BLaER1 (cell line): Measurements from ENCODE around the gene TCP11.
"Not testable (repeated sequence)": the region's sequence is repeated elsewhere in the genome, so short reads cannot be mapped to it uniquely, and the experiment has no call there.

ENCODE experiments used
- H3K27ac ChIP-seq: shearing (Covaris generic); formaldehyde crosslinking; 2 replicates; pipeline ENCODE4 v1.8.1; 2022
- H3K27me3 ChIP-seq: shearing (Covaris generic); formaldehyde crosslinking; 2 replicates; pipeline ENCODE4 v1.8.1; 2022
- H3K36me3 ChIP-seq: shearing (Covaris generic); formaldehyde crosslinking; 2 replicates; pipeline ENCODE4 v1.8.1; 2022
- H3K4me1 ChIP-seq: shearing (Covaris generic); formaldehyde crosslinking; 2 replicates; pipeline ENCODE4 v1.8.1; 2022
- H3K4me2 ChIP-seq: shearing (Covaris generic); formaldehyde crosslinking; 2 replicates; pipeline ENCODE4 v1.8.1; 2022
- H3K4me3 ChIP-seq: shearing (Covaris generic); formaldehyde crosslinking; 2 replicates; pipeline ENCODE4 v1.8.1; 2022
- H3K9ac ChIP-seq: shearing (Covaris generic); formaldehyde crosslinking; 2 replicates; pipeline ENCODE4 v1.8.1; 2022
- H3K9me3 ChIP-seq: shearing (Covaris generic); formaldehyde crosslinking; 2 replicates; pipeline ENCODE4 v1.8.1; 2022
- H4K20me1 ChIP-seq: shearing (Covaris generic); formaldehyde crosslinking; 2 replicates; pipeline ENCODE4 v1.8.1; 2022
- Cebpa-rat ChIP-seq: shearing (Covaris generic); IDR thresholded peaks from 2 replicates; pipeline ENCODE4 v1.8.1; 2022

TCP11 gene

DNA sequence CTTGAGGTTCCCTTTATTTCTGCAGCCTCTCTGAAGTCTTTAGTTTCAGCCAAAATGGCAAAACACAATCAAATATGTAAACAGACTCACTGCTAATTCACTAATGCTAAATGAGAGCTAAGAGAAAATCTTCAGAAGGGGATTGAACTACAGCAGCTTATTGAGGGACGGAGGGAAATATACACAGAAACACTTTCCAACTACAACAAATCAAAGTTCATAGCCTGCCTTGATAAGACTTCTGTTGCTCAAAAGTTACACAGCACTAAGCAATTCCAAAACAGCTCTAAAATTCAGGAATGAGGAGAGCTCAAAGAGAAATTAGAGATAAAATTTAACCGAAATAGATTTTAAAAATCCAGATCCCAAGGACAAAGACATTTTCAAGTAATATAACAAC, 1.7 kb downstream of the TCP11 start:
- Histone ChIP-seq H3K4me3 (no peak overlapping the region), H3K4me2 (no peak overlapping the region), H3K36me3 (no peaks in the 10 kb centered on the region), H3K27me3 (no peaks in the 10 kb centered on the region), H3K4me1 (peaks cover 29% of the 10 kb centered on the region), H3K9me3 (no peaks in the 10 kb centered on the region), H4K20me1 (no peaks in the 10 kb centered on the region), H3K27ac (no peak overlapping the region), H3K9ac (no peak overlapping the region)
- TF ChIP-seq Cebpa-rat = no peak

DNA sequence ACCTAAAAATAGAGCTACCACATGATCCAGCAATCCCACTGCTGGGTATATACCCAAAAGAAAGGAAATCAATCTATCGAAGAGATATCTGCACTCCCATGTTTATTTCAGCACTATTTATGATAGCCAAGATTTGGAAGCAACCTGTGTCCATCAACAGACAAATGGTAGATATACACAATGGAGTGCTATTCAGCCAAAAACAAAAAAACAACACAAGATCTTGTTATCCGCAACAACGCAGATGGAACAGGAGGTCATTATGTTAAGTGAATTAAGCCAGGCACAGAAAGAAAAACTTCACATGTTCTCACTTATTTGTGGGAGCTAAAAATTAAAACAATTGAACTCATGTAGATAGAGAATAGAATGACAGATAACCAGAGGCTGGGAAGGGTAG, 2.9 kb downstream of the TCP11 start:
- H3K4me3 ChIP-seq = not testable (repeated sequence)

GRCh38 chr6:35136185-35136584, 5.0 kb downstream of the TCP11 start:
- H4K20me1 ChIP-seq = no peaks in the 10 kb centered on the region
- no peak overlapping the region for H3K4me3 ChIP-seq
- no peaks in the 10 kb centered on the region for H3K36me3 ChIP-seq
- H3K4me2 ChIP-seq = no peak overlapping the region
- no peak overlapping the region for H3K27ac ChIP-seq
- no peaks in the 10 kb centered on the region for H3K27me3 ChIP-seq
- no peak for TF ChIP-seq Cebpa-rat
- H3K9ac ChIP-seq = no peak overlapping the region
- H3K4me1 ChIP-seq = peaks cover 13% of the 10 kb centered on the region
- H3K9me3 ChIP-seq = no peaks in the 10 kb centered on the region

More for the DNA sequence above, 2.9 kb downstream of the TCP11 start:
- not testable (repeated sequence) for H4K20me1 ChIP-seq, H3K4me2 ChIP-seq, H3K27ac ChIP-seq, H3K9ac ChIP-seq, H3K36me3 ChIP-seq, H3K27me3 ChIP-seq, H3K9me3 ChIP-seq
- peaks cover 29% of the 10 kb centered on the region for H3K4me1 ChIP-seq

- no peaks in the 10 kb centered on the region for H4K20me1 ChIP-seq
- TF ChIP-seq Cebpa-rat = no peak
- H3K4me2 ChIP-seq = no peak overlapping the region
- no peak overlapping the region for H3K9ac ChIP-seq
- H3K27ac ChIP-seq = no peak overlapping the region
- no peak overlapping the region for H3K4me3 ChIP-seq
- H3K4me1 ChIP-seq = no peaks in the 10 kb centered on the region
- H3K27me3 ChIP-seq = no peaks in the 10 kb centered on the region
- H3K9me3 ChIP-seq = no peaks in the 10 kb centered on the region
- no peaks in the 10 kb centered on the region for H3K36me3 ChIP-seq
Observed at GRCh38 chr6:35128496-35128895, 12.6 kb downstream of the TCP11 start.

DNA sequence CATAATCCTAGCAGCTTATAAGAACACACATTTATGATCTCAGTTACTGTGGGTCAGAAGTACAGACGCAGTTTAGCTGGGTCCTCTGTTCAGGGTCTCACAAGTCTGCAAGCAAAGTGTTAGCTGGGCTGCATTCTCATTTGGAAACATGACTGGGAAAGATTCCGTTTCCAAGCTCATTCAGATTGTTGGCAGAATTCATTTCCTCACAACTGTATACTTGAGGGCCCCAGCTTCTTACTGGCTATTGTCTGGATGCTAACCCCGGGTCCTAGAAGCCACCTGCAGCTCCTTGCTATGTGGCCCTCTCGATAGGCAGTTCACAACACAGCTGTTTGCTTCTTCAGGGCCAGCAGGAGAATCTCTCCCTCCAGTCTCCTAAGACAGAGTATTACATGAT, 13.1 kb downstream of the TCP11 start:
- TF ChIP-seq Cebpa-rat = no peak

DNA sequence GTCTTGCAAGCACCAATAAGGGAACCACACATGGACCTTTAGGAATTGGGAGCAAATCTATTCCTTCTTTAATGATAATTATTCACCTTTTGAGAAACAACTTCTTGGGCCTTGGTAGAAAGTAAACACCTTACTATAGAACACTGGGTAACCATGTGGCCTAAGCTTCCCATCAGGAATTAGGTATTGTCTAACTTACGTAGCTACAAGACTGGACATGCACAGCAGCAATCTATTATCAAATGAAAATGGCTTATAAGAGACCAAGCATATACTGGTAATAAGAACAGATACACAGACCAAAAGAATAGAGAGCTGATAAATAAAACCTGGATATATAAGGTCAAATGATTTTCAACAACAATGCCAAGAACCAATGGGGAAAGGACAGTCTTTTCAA, 16.8 kb downstream of the TCP11 start:
- no peaks in the 10 kb centered on the region for H3K4me1 ChIP-seq
- H3K4me2 ChIP-seq = no peak overlapping the region
- H3K9me3 ChIP-seq = no peaks in the 10 kb centered on the region
- H3K27ac ChIP-seq = no peak overlapping the region
- no peak overlapping the region for H3K4me3 ChIP-seq
- H3K9ac ChIP-seq = no peak overlapping the region
- no peaks in the 10 kb centered on the region for H3K36me3 ChIP-seq
- no peak for TF ChIP-seq Cebpa-rat
- H4K20me1 ChIP-seq = no peaks in the 10 kb centered on the region
- H3K27me3 ChIP-seq = no peaks in the 10 kb centered on the region

More for the DNA sequence above, 13.1 kb downstream of the TCP11 start:
- H3K27ac ChIP-seq = no peak overlapping the region
- no peak overlapping the region for H3K4me2 ChIP-seq
- no peaks in the 10 kb centered on the region for H3K4me1 ChIP-seq
- H3K9me3 ChIP-seq = no peaks in the 10 kb centered on the region
- no peaks in the 10 kb centered on the region for H3K36me3 ChIP-seq
- no peak overlapping the region for H3K4me3 ChIP-seq
- no peaks in the 10 kb centered on the region for H4K20me1 ChIP-seq
- H3K9ac ChIP-seq = no peak overlapping the region
- no peaks in the 10 kb centered on the region for H3K27me3 ChIP-seq

GRCh38 chr6:35120746-35121145, 20.4 kb downstream of the TCP11 start:
- no peak overlapping the region for H3K4me2 ChIP-seq
- no peak overlapping the region for H3K4me3 ChIP-seq
- H3K4me1 ChIP-seq = no peaks in the 10 kb centered on the region
- no peak for TF ChIP-seq Cebpa-rat
- H4K20me1 ChIP-seq = no peaks in the 10 kb centered on the region
- no peaks in the 10 kb centered on the region for H3K27me3 ChIP-seq
- H3K9me3 ChIP-seq = no peaks in the 10 kb centered on the region
- no peak overlapping the region for H3K27ac ChIP-seq
- no peaks in the 10 kb centered on the region for H3K36me3 ChIP-seq
- no peak overlapping the region for H3K9ac ChIP-seq

DNA sequence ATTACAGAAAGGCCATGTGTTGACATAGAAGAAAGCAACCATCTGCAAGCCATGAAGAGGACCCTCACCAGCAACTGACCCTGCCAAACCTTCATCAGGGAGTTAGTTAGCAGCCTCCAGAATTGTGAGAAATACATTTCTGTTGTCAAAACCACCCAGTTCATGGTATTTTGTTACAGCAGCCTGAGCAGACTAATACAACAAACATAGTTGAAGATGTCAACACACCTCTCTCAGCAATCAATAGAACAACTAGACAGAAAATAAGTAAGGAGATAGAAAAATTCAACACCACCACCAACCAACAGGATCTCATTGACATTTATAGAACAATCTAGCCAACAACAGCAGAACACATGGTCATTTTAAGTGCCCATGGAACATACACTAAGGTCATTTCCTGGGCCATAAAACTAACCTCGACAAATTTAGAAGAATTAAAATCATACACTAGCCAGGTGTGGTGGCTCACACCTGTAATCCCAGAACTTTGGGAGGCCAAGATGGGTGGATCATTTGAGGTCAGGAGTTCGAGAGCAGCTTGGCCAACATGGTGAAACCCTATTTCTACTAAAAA, 32.7 kb downstream of the TCP11 start:
- no peak overlapping the region for H3K4me2 ChIP-seq
- H4K20me1 ChIP-seq = no peaks in the 10 kb centered on the region
- H3K4me1 ChIP-seq = no peaks in the 10 kb centered on the region
- no peak for TF ChIP-seq Cebpa-rat
- H3K4me3 ChIP-seq = no peak overlapping the region
- no peak overlapping the region for H3K9ac ChIP-seq
- H3K27me3 ChIP-seq = no peaks in the 10 kb centered on the region
- peaks cover 25% of the 10 kb centered on the region for H3K9me3 ChIP-seq
- no peaks in the 10 kb centered on the region for H3K36me3 ChIP-seq
- no peak overlapping the region for H3K27ac ChIP-seq

DNA sequence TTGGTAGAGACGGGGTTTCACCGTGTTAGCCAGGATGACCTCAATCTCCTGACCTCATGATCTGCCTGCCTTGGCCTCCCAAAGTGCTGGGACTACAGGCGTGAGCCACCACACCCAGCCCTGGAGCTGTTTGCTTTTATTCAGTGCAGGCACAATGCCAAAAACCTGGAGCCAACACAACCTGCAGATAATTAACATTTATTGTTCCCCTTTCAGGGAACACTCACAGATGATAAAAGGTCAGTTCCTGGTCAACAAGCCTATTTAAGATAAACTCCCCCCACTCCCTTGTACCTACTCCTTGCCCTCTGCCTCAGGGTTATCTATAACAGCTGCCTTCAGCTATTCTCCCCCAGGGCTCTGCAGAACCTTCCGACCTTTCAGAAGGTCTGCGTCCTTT, 33.4 kb downstream of the TCP11 start:
- not testable (repeated sequence) for H3K9ac ChIP-seq, H3K36me3 ChIP-seq, H3K27ac ChIP-seq, H3K4me2 ChIP-seq, H4K20me1 ChIP-seq, H3K4me1 ChIP-seq, H3K27me3 ChIP-seq, H3K4me3 ChIP-seq
- H3K9me3 ChIP-seq = peaks cover 25% of the 10 kb centered on the region

DNA sequence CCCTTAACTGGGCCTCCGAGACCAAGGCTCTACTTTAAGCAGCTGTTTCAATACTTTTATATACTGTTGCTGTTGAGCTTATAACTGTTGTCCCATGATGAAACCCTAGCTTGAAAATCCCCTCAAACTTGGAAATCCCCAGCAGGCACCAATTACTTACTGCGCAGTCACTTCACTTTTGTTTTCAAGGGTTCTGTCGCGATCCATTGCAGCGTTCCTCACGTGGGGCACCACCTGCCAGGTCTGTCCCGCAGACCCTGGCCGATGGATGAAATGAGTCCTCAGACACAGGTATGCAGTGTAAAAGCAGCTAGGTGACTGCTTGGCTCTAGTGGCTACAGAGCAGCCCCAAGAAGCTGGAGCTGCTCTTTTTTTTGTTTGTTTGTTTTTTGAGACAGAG, 33.9 kb downstream of the TCP11 start:
- H3K27me3 ChIP-seq, H3K9ac ChIP-seq, H3K4me3 ChIP-seq, H3K4me2 ChIP-seq, H3K36me3 ChIP-seq, H3K27ac ChIP-seq, H4K20me1 ChIP-seq, H3K4me1 ChIP-seq: not testable (repeated sequence)
- peaks cover 25% of the 10 kb centered on the region for H3K9me3 ChIP-seq

GRCh38 chr6:35106061-35106460, 35.1 kb downstream of the TCP11 start:
- H3K4me1 ChIP-seq, H3K27me3 ChIP-seq, H3K9ac ChIP-seq, H3K27ac ChIP-seq, H4K20me1 ChIP-seq, H3K36me3 ChIP-seq, H3K4me3 ChIP-seq, H3K4me2 ChIP-seq: not testable (repeated sequence)
- peaks cover 18% of the 10 kb centered on the region for H3K9me3 ChIP-seq
